Skeletal muscle tissue (tissue), 4 donors: ENCODE measurements around the gene JPH4. TPM values are rescaled to one million over a fixed set of nuclear protein-coding genes. Genes with fewer than 3 reads are reported as not detected.

Experiments
- H3K27ac ChIP-seq: one replicate; pipeline ENCODE4 v1.7.0; 2013; ENCODE audit warnings: mild to moderate bottlenecking, low read depth, low read length, inconsistent platforms
- H3K27me3 ChIP-seq, 3 donors: one replicate each; pipeline ENCODE4 v1.7.0; 2013; ENCODE audit warnings: low read length in 3 of 3; ENCODE audit not compliant: control insufficient read depth in 3 of 3, insufficient read depth in 3 of 3
- H3K36me3 ChIP-seq, 3 donors: one replicate each; pipeline ENCODE4 v1.7.0; 2013; ENCODE audit warnings: low read length in 3 of 3; ENCODE audit not compliant: control insufficient read depth in 3 of 3, insufficient read depth in 3 of 3
- H3K4me1 ChIP-seq, 3 donors: one replicate each; pipeline ENCODE4 v1.7.0; 2013; ENCODE audit warnings: low read length in 3 of 3, mild to moderate bottlenecking in 3 of 3; ENCODE audit not compliant: control insufficient read depth in 3 of 3, insufficient read depth in 3 of 3
- H3K4me3 ChIP-seq, 3 donors: one replicate each; pipeline ENCODE4 v1.7.0; 2013; ENCODE audit warnings: low read length in 3 of 3
- H3K9ac ChIP-seq, 3 donors: one replicate each; pipeline ENCODE4 v1.7.0; 2013; ENCODE audit warnings: low read length in 3 of 3, mild to moderate bottlenecking in 3 of 3, moderate library complexity in 2 of 3, low read depth in 1 of 3
- H3K9me3 ChIP-seq, 3 donors: one replicate each; pipeline ENCODE4 v1.7.0; 2013; ENCODE audit warnings: low read length in 3 of 3; ENCODE audit not compliant: control insufficient read depth in 3 of 3
- total RNA-seq: library from RNA; depleted of rRNA; stranded (reverse); fragments of >200 nt; gene quantifications from one replicate; pipeline ENCODE4 v1.2.3, GENCODE V29; 2014
- donor health status: Osteomylitis.

The JPH4 gene
- total RNA-seq, 1 donor from 2014 or later = 1.0 TPM

GRCh38 chr14:23572524-23572828 is 6.1 kb downstream of the JPH4 start:
- Histone ChIP-seq H3K27ac (no peak overlapping the region), H3K36me3 (no peaks in the 10 kb centered on the region), H3K4me3 (no peak overlapping the region), H3K9me3 (no peaks in the 10 kb centered on the region), H3K4me1 (peaks cover 0 to 21% (median 9%) of the 10 kb centered on the region in 3 donors), H3K9ac (no peak overlapping the region), H3K27me3 (peaks cover 43 to 51% (median 43%) of the 10 kb centered on the region in 3 donors)

- Histone ChIP-seq H3K9ac (no peak overlapping the region), H3K27me3 (peaks cover 38 to 47% (median 40%) of the 10 kb centered on the region in 3 donors), H3K4me1 (peaks cover 1 to 24% (median 8%) of the 10 kb centered on the region in 3 donors), H3K4me3 (no peak overlapping the region), H3K36me3 (no peaks in the 10 kb centered on the region), H3K27ac (no peak overlapping the region), H3K9me3 (no peaks in the 10 kb centered on the region)
Observed at GRCh38 chr14:23571701-23572523, 6.7 kb downstream of the JPH4 start.

- peaks cover 31 to 37% (median 33%) of the 10 kb centered on the region in 3 donors for H3K27me3 ChIP-seq
- no peak overlapping the region for H3K27ac ChIP-seq
- no peaks in the 10 kb centered on the region for H3K36me3 ChIP-seq
- no peak overlapping the region for H3K4me3 ChIP-seq
- H3K4me1 ChIP-seq = peaks cover 5 to 29% (median 10%) of the 10 kb centered on the region in 3 donors
- H3K9me3 ChIP-seq = no peaks in the 10 kb centered on the region
- no peak overlapping the region for H3K9ac ChIP-seq
Observed at GRCh38 chr14:23570806-23571483, 7.6 kb downstream of the JPH4 start.

GRCh38 chr14:23569443-23570151 is 9.0 kb downstream of the JPH4 start:
- no peaks in the 10 kb centered on the region for H3K36me3 ChIP-seq
- H3K9me3 ChIP-seq = no peaks in the 10 kb centered on the region
- H3K27ac ChIP-seq = no peak overlapping the region
- no peak overlapping the region for H3K4me3 ChIP-seq
- peaks cover 22 to 27% (median 25%) of the 10 kb centered on the region in 3 donors for H3K27me3 ChIP-seq
- H3K9ac ChIP-seq = no peak overlapping the region
- peaks cover 5 to 29% (median 10%) of the 10 kb centered on the region in 3 donors for H3K4me1 ChIP-seq

GRCh38 chr14:23568600-23569331 is 9.8 kb downstream of the JPH4 start:
- Histone ChIP-seq H3K9ac (no peak overlapping the region), H3K27ac (no peak overlapping the region), H3K36me3 (peaks cover 0 to 2% (median 1%) of the 10 kb centered on the region in 3 donors), H3K4me1 (peaks cover 5 to 29% (median 10%) of the 10 kb centered on the region in 3 donors), H3K4me3 (no peak overlapping the region), H3K9me3 (no peaks in the 10 kb centered on the region), H3K27me3 (peaks cover 22 to 27% (median 25%) of the 10 kb centered on the region in 3 donors)

- H3K27ac ChIP-seq = no peak overlapping the region
- peaks cover 5 to 27% (median 10%) of the 10 kb centered on the region in 3 donors for H3K4me1 ChIP-seq
- no peak overlapping the region for H3K4me3 ChIP-seq
- H3K9me3 ChIP-seq = no peaks in the 10 kb centered on the region
- H3K36me3 ChIP-seq = peaks cover 0 to 4% (median 3%) of the 10 kb centered on the region in 3 donors
- H3K9ac ChIP-seq = peak overlapping the region in 1 of 3 donors; percentile 77
- peaks cover 15 to 24% (median 19%) of the 10 kb centered on the region in 3 donors for H3K27me3 ChIP-seq
Observed at GRCh38 chr14:23568021-23568599, 10.5 kb downstream of the JPH4 start.

GRCh38 chr14:23567186-23568020 is 11.2 kb downstream of the JPH4 start, which contains the start of gene AP1G2:
TSS of gene AP1G2 (minus strand) at chr14:23567791. CDS start at chr14:23567314, 477 bp downstream.
- peak within 1 kb of the TSS; percentile 25 for H3K27ac ChIP-seq
- H3K36me3 ChIP-seq = peaks cover 0 to 4% (median 3%) of the 10 kb centered on the region in 3 donors
- H3K4me1 ChIP-seq = peaks cover 5 to 20% (median 10%) of the 10 kb centered on the region in 3 donors
- H3K27me3 ChIP-seq = peaks cover 8 to 17% (median 16%) of the 10 kb centered on the region in 3 donors
- no peaks in the 10 kb centered on the region for H3K9me3 ChIP-seq
- H3K4me3 ChIP-seq = peak within 1 kb of the TSS; percentile 82 to 85 (median 83)
- peak within 1 kb of the TSS; percentile 76 to 78 (median 77) for H3K9ac ChIP-seq

- peak overlapping the region; percentile 82 to 85 (median 83) for H3K4me3 ChIP-seq
- peak overlapping the region; percentile 76 to 78 (median 77) for H3K9ac ChIP-seq
- peaks cover 0 to 4% (median 3%) of the 10 kb centered on the region in 3 donors for H3K36me3 ChIP-seq
- H3K9me3 ChIP-seq = no peaks in the 10 kb centered on the region
- H3K27ac ChIP-seq = no peak overlapping the region
- peaks cover 7 to 21% (median 16%) of the 10 kb centered on the region in 3 donors for H3K4me1 ChIP-seq
- H3K27me3 ChIP-seq = peaks cover 3 to 11% (median 10%) of the 10 kb centered on the region in 3 donors
Observed at GRCh38 chr14:23566778-23567185, 11.8 kb downstream of the JPH4 start.
